PC-3 (cell line): ENCODE data around the gene FEZF1. TPM values are rescaled to one million over a fixed set of nuclear protein-coding genes. Genes with fewer than 3 reads are reported as not detected.
"Not testable (repeated sequence)": the region's sequence is repeated elsewhere in the genome, so short reads cannot be mapped to it uniquely, and the experiment has no call there.

Source experiments
- ATAC-seq: fragments of 200-7000 bp; cut with Tn5 transposase; 2 replicates; pipeline ENCODE4 v1.9.1; 2020; ENCODE audit warnings: mild to moderate bottlenecking, moderate library complexity
- BruUV-seq: library from RNA; stranded (reverse); fragments of 400-500 nt; replicated peaks from 2 replicates; lab custom pipeline; 2021; lab: Mats Ljungman, UMichigan
- CTCF ChIA-PET: fragments of 300-600 bp; sonication (Branson Sonifier 250); formaldehyde crosslinking; loops from one replicate; lab custom pipeline; 2022; ENCODE audit warnings: antibody characterized with exemption; lab: Charles Lee
- POLR2A ChIA-PET: fragments of 300-600 bp; sonication (Branson Sonifier 250); formaldehyde crosslinking; loops from one replicate; lab custom pipeline; 2022; ENCODE audit warnings: antibody characterized with exemption; ENCODE audit not compliant: unreplicated experiment; lab: Charles Lee
- DNase-seq: peaks from one replicate; pipeline ENCODE4 v3.0.0-alpha.2; 2015
- H2AFZ ChIP-seq: fragments of 300-600 bp; sonication (generic); 2 replicates; pipeline ENCODE4 v1.6.0; 2016; ENCODE audit warnings: antibody characterized with exemption, low read length
- H3F3A ChIP-seq: fragments of 300-600 bp; sonication (generic); one replicate; pipeline ENCODE4 v1.6.0; 2017; ENCODE audit warnings: antibody characterized with exemption, low read length, control low read depth, mild to moderate bottlenecking; ENCODE audit not compliant: unreplicated experiment
- H3K27ac ChIP-seq: fragments of 300-600 bp; sonication (generic); 2 replicates; pipeline ENCODE4 v1.5.1; 2016; ENCODE audit warnings: mild to moderate bottlenecking, low read length
- H3K27me3 ChIP-seq: fragments of 300-600 bp; sonication (generic); 2 replicates; pipeline ENCODE4 v1.6.1; 2016; ENCODE audit warnings: low read length, mixed read lengths
- H3K36me3 ChIP-seq: fragments of 300-600 bp; sonication (generic); 2 replicates; pipeline ENCODE4 v1.6.1; 2016; ENCODE audit warnings: low read depth, mixed run types, low read length, mixed read lengths
- H3K4me1 ChIP-seq: fragments of 300-600 bp; sonication (generic); 2 replicates; pipeline ENCODE4 v1.5.1; 2016; ENCODE audit warnings: low read length; ENCODE audit not compliant: insufficient read depth
- H3K4me2 ChIP-seq: fragments of 300-600 bp; sonication (generic); 2 replicates; pipeline ENCODE4 v1.6.0; 2016; ENCODE audit warnings: low read length
- H3K4me3 ChIP-seq: fragments of 300-600 bp; sonication (generic); 2 replicates; pipeline ENCODE4 v1.5.1; 2016; ENCODE audit warnings: mild to moderate bottlenecking, low read length, mixed read lengths
- H3K79me2 ChIP-seq: fragments of 300-600 bp; sonication (generic); 2 replicates; pipeline ENCODE4 v1.6.1; 2017; ENCODE audit warnings: low read length, mixed read lengths
- H3K9ac ChIP-seq: fragments of 300-600 bp; sonication (generic); 2 replicates; pipeline ENCODE4 v1.6.0; 2016; ENCODE audit warnings: mild to moderate bottlenecking, low read length
- H3K9me2 ChIP-seq: fragments of 300-600 bp; sonication (generic); replicated peaks from 2 replicates; pipeline ENCODE4 v1.6.1; 2016; ENCODE audit warnings: mixed run types, low read length, mixed read lengths
- H3K9me3 ChIP-seq: fragments of 300-600 bp; sonication (generic); 2 replicates; pipeline ENCODE4 v1.6.1; 2016; ENCODE audit warnings: low read length, mixed read lengths
- H4K20me1 ChIP-seq: fragments of 300-600 bp; sonication (generic); 2 replicates; pipeline ENCODE4 v1.6.1; 2016; ENCODE audit warnings: low read length, mixed read lengths
- CTCF ChIP-seq: fragments of 300-600 bp; sonication (generic); conservative IDR thresholded peaks from 2 replicates; pipeline ENCODE4 v1.5.1; 2017; ENCODE audit warnings: antibody characterized with exemption, low read depth, mild to moderate bottlenecking, low read length
- EZH2 ChIP-seq: fragments of 300-600 bp; sonication (generic); IDR thresholded peaks from one replicate; pipeline ENCODE4 v1.6.1; 2017; ENCODE audit warnings: antibody characterized with exemption, mild to moderate bottlenecking, low read length; ENCODE audit not compliant: unreplicated experiment
- EZH2phosphoT487 ChIP-seq: fragments of 300-600 bp; sonication (generic); IDR thresholded peaks from 2 replicates; pipeline ENCODE4 v1.6.1; 2018; ENCODE audit warnings: mild to moderate bottlenecking, antibody characterized with exemption, low read length, borderline replicate concordance
- intact Hi-C: fragments of 100-400 bp; cut with micrococcal nuclease; formaldehyde crosslinking; loops from 2 replicates; pipeline ENCODE4 v1.9.0; 2023
- total RNA-seq: library from RNA; depleted of rRNA; stranded (reverse); fragments of >200 nt; gene quantifications from 2 replicates; pipeline ENCODE4 v1.2.3, GENCODE V29; 2014

Gene FEZF1
- total RNA-seq, 1 experiment from 2014 or later = not detected

DNA sequence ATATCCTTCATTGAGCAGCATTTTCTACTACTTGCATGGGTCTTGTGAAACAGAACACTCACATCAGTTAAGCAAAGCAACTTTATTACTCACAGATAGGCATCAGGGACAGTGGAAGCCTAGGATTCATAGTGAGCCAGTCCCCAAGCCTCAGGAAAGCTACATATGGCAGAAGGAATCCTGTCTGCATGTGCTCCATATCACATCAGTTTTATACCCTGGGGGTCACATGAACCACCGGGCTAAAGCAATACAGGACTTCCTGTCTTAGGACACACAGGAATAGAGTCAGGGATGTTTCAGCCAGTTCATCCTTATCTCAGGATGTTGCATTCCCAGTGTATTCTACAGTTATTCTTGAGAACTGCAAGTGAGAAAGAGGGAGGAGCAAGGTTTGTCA is 15.1 kb downstream of the FEZF1 start:
- no peaks in the 10 kb centered on the region for H3F3A ChIP-seq
- no peaks in the 10 kb centered on the region for H3K9me2 ChIP-seq
- no peaks in the 10 kb centered on the region for H3K4me1 ChIP-seq
- 0 out of 2 replicates have a peak, but pooled peaks cover 2% of the 10 kb centered on the region for H3K9me3 ChIP-seq
- POLR2A ChIA-PET = no interaction called here
- no peak overlapping the region for H3K27ac ChIP-seq
- H3K27me3 ChIP-seq = no peaks in the 10 kb centered on the region
- H3K4me2 ChIP-seq = no peak overlapping the region
- no peak overlapping the region for H3K4me3 ChIP-seq
- TF ChIP-seq EZH2 (no peak), CTCF (no peak), EZH2phosphoT487 (no peak)
- CTCF ChIA-PET = no interaction called here
- H3K36me3 ChIP-seq = no peaks in the 10 kb centered on the region
- intact Hi-C loops = no loop called here
- no peaks in the 10 kb centered on the region for H3K79me2 ChIP-seq
- ATAC-seq = no peak
- H2AFZ ChIP-seq = no peak overlapping the region
- no TSS peak for BruUV-seq
- no peaks in the 10 kb centered on the region for H4K20me1 ChIP-seq
- no peak overlapping the region for H3K9ac ChIP-seq
- no peak for DNase-seq

GRCh38 chr7:122284608-122285007 is 19.9 kb downstream of the FEZF1 start:
- H3K4me1 ChIP-seq, intact Hi-C loops, DNase-seq, H4K20me1 ChIP-seq, H3K9ac ChIP-seq, H3K27ac ChIP-seq, H3K79me2 ChIP-seq, H3F3A ChIP-seq, H3K27me3 ChIP-seq, ATAC-seq, H3K9me2 ChIP-seq, H3K36me3 ChIP-seq, H2AFZ ChIP-seq, H3K9me3 ChIP-seq: not testable (repeated sequence)
- ChIA-PET CTCF (interaction anchor here (0.6 kb wide), 1 partner anchor 46 kb away, joined by 3 read pairs; no protein-coding TSS in a partner anchor), POLR2A (interaction anchor here (0.7 kb wide), 1 partner anchor 46 kb away, joined by 4 read pairs; no protein-coding TSS in a partner anchor)
- Histone ChIP-seq H3K4me2 (0 out of 2 replicates have a peak overlapping the region, but pooled peaks have one; percentile 59), H3K4me3 (peak overlapping the region; percentile 50)
- TSS peak; percentile 78 for BruUV-seq

DNA sequence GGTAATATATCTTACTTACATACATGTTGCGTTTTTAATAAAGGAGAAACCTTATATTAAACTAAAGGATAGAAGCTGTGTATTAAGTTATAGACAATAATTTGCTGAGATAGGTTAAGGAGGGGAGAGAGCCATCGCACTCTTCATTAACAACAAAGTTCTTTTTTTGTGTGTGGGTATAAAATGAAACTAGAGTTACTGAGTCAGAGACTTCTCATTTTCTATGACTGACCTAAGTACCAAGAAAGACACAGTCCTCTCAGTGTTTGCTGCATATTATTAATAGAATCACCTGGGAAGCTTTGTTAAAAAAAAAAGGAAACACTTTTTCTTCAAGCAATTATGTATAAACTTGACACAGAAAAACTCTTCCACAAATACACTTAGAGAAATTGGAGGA is 31.4 kb downstream of the FEZF1 start:
- intact Hi-C loops = no loop called here
- no peak for TF ChIP-seq EZH2
- no peak for TF ChIP-seq CTCF
- no peak for TF ChIP-seq EZH2phosphoT487
- DNase-seq (no peak), ATAC-seq (no peak)
- no TSS peak for BruUV-seq
- Histone ChIP-seq H3F3A (no peaks in the 10 kb centered on the region), H3K36me3 (no peaks in the 10 kb centered on the region), H2AFZ (no peak overlapping the region), H3K9me3 (no peaks in the 10 kb centered on the region), H3K27me3 (no peaks in the 10 kb centered on the region), H3K79me2 (no peaks in the 10 kb centered on the region), H3K27ac (no peak overlapping the region), H3K4me2 (no peak overlapping the region), H3K9me2 (no peaks in the 10 kb centered on the region), H3K4me1 (no peaks in the 10 kb centered on the region), H4K20me1 (no peaks in the 10 kb centered on the region), H3K4me3 (no peak overlapping the region), H3K9ac (no peak overlapping the region)
- POLR2A ChIA-PET = no interaction called here
- CTCF ChIA-PET = no interaction called here
